OCI-LY3 (cell line): ENCODE measurements around the gene SIRT3.

Source experiments
- H2AFZ ChIP-seq: fragments of 200-600, 300-600 bp; shearing (Covaris generic); 2 replicates; pipeline ENCODE4 v1.6.0; 2014; ENCODE audit warnings: antibody characterized with exemption, low read depth, low read length
- H3K27ac ChIP-seq: fragments of 200-600, 300-600 bp; sonication (generic); 2 replicates; pipeline ENCODE4 v1.5.1; 2014; ENCODE audit warnings: mild to moderate bottlenecking, low read length, moderate library complexity, mixed read lengths
- H3K27me3 ChIP-seq: fragments of 200-600, 300-600 bp; sonication (generic); 2 replicates; pipeline ENCODE4 v1.6.1; 2014; ENCODE audit warnings: low read depth, low read length, mixed read lengths
- H3K36me3 ChIP-seq: fragments of 200-600, 300-600 bp; sonication (generic); replicated peaks from 2 replicates; pipeline ENCODE3; 2014; ENCODE audit warnings: low read depth, low read length, mixed read lengths
- H3K4me1 ChIP-seq: fragments of 300-600, 200-600 bp; sonication (generic); 2 replicates; pipeline ENCODE4 v1.6.1; 2014; ENCODE audit warnings: low read length, mixed read lengths
- H3K4me2 ChIP-seq: fragments of 200-600, 300-600 bp; sonication (generic); 2 replicates; pipeline ENCODE4 v1.6.1; 2014; ENCODE audit warnings: low read length, mixed read lengths
- H3K4me3 ChIP-seq: fragments of 300-600, 200-600 bp; sonication (generic); 2 replicates; pipeline ENCODE4 v1.5.1; 2014; ENCODE audit warnings: antibody characterized with exemption, mild to moderate bottlenecking, low read length, moderate library complexity
- H3K79me2 ChIP-seq: fragments of 300-600, 200-600 bp; shearing (Covaris generic); 2 replicates; pipeline ENCODE4 v1.6.1; 2014; ENCODE audit warnings: mild to moderate bottlenecking, low read length, mixed read lengths
- H3K9ac ChIP-seq: fragments of 300-600, 200-600 bp; shearing (Covaris generic); 2 replicates; pipeline ENCODE4 v1.6.0; 2014; ENCODE audit warnings: mild to moderate bottlenecking, low read length, moderate library complexity
- H3K9me3 ChIP-seq: fragments of 200-600, 300-600 bp; shearing (Covaris generic); 2 replicates; pipeline ENCODE4 v1.6.1; 2014; ENCODE audit warnings: low read length, mixed read lengths; ENCODE audit not compliant: insufficient read depth
- H4K20me1 ChIP-seq: fragments of 200-600, 300-600 bp; sonication (generic); 2 replicates; pipeline ENCODE4 v1.6.1; 2016; ENCODE audit warnings: low read length, mixed read lengths; ENCODE audit not compliant: insufficient read depth
- CTCF ChIP-seq: fragments of 200-600, 300-600 bp; sonication (generic); IDR thresholded peaks from 2 replicates; pipeline ENCODE4 v1.5.1; 2014; ENCODE audit warnings: antibody characterized with exemption, low read length, low read depth
- EZH2phosphoT487 ChIP-seq: fragments of 200-600 bp; shearing (Covaris generic); IDR thresholded peaks from 2 replicates; pipeline ENCODE4 v1.6.1; 2018; ENCODE audit warnings: antibody characterized with exemption, mixed run types, low read depth

Gene SIRT3

GRCh38 chr11:279040-279965, 43.2 kb upstream of the SIRT3 start:
- no peaks in the 10 kb centered on the region for H3K79me2 ChIP-seq
- no peaks in the 10 kb centered on the region for H3K27me3 ChIP-seq
- no peak overlapping the region for H2AFZ ChIP-seq
- TF ChIP-seq CTCF: no peak
- TF ChIP-seq EZH2phosphoT487: no peak
- peaks cover 10% of the 10 kb centered on the region for H3K4me1 ChIP-seq
- H3K9me3 ChIP-seq: no peaks in the 10 kb centered on the region
- no peak overlapping the region for H3K4me2 ChIP-seq
- no peaks in the 10 kb centered on the region for H4K20me1 ChIP-seq
- H3K9ac ChIP-seq: no peak overlapping the region
- no peak overlapping the region for H3K27ac ChIP-seq
- peaks cover 3% of the 10 kb centered on the region for H3K36me3 ChIP-seq
- H3K4me3 ChIP-seq: no peak overlapping the region

- Histone ChIP-seq H4K20me1 (no peaks in the 10 kb centered on the region), H3K27ac (no peak within 1 kb of the TSS), H3K4me2 (no peak within 1 kb of the TSS), H3K9me3 (no peaks in the 10 kb centered on the region), H3K9ac (no peak within 1 kb of the TSS), H3K4me3 (no peak within 1 kb of the TSS), H2AFZ (no peak within 1 kb of the TSS), H3K36me3 (peaks cover 3% of the 10 kb centered on the region), H3K27me3 (no peaks in the 10 kb centered on the region), H3K4me1 (peaks cover 10% of the 10 kb centered on the region), H3K79me2 (no peaks in the 10 kb centered on the region)
- no peak for TF ChIP-seq CTCF
- TF ChIP-seq EZH2phosphoT487: no peak
Observed at GRCh38 chr11:278001-278951, 42.1 kb upstream of the SIRT3 start, which contains the start of gene NLRP6. TSS of gene NLRP6 (plus strand) at chr11:278407. CDS start at chr11:278570, 163 bp downstream.

GRCh38 chr11:276219-276618, 40.1 kb upstream of the SIRT3 start:
- Histone ChIP-seq H3K4me1 (peaks cover 10% of the 10 kb centered on the region), H3K9me3 (no peaks in the 10 kb centered on the region), H4K20me1 (no peaks in the 10 kb centered on the region), H3K27ac (no peak overlapping the region), H3K4me3 (no peak overlapping the region), H3K27me3 (no peaks in the 10 kb centered on the region), H3K4me2 (no peak overlapping the region), H2AFZ (no peak overlapping the region), H3K36me3 (peaks cover 3% of the 10 kb centered on the region), H3K9ac (no peak overlapping the region), H3K79me2 (no peaks in the 10 kb centered on the region)
- TF ChIP-seq EZH2phosphoT487: no peak
- no peak for TF ChIP-seq CTCF

DNA sequence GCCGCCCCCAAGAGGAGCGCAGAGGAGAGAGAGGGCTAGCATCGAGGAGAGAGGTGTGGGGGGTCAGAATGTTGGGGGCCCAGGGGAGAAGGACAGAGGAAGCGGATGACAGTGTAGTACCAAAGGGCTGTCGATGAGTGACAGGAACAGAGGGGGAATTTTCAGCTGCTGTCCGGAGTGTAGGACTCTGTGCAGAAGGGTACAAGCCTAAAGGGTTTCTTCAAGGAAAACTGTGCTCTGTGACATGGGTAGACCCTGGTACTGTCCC, 36.7 kb upstream of the SIRT3 start:
- H2AFZ ChIP-seq: no peak overlapping the region
- peaks cover 8% of the 10 kb centered on the region; the same call in 1 of the 2 replicates for H3K79me2 ChIP-seq
- H3K9me3 ChIP-seq: no peaks in the 10 kb centered on the region
- H3K9ac ChIP-seq: no peak overlapping the region
- no peak overlapping the region for H3K4me2 ChIP-seq
- peaks cover 3% of the 10 kb centered on the region for H3K36me3 ChIP-seq
- H4K20me1 ChIP-seq: no peaks in the 10 kb centered on the region
- H3K27me3 ChIP-seq: no peaks in the 10 kb centered on the region
- H3K4me1 ChIP-seq: peaks cover 41% of the 10 kb centered on the region
- H3K4me3 ChIP-seq: no peak overlapping the region
- no peak overlapping the region for H3K27ac ChIP-seq
- TF ChIP-seq EZH2phosphoT487 (no peak), CTCF (no peak)
